ENCODE results near the gene MRPL36. TPM values are rescaled to one million over a fixed set of nuclear protein-coding genes. Genes with fewer than 3 reads are reported as not detected.
"Not testable (repeated sequence)": the region's sequence is repeated elsewhere in the genome, so short reads cannot be mapped to it uniquely, and the experiment has no call there.

The MRPL36 gene
- total RNA-seq, 1 donor from 2014 or later: 60.6 TPM

DNA sequence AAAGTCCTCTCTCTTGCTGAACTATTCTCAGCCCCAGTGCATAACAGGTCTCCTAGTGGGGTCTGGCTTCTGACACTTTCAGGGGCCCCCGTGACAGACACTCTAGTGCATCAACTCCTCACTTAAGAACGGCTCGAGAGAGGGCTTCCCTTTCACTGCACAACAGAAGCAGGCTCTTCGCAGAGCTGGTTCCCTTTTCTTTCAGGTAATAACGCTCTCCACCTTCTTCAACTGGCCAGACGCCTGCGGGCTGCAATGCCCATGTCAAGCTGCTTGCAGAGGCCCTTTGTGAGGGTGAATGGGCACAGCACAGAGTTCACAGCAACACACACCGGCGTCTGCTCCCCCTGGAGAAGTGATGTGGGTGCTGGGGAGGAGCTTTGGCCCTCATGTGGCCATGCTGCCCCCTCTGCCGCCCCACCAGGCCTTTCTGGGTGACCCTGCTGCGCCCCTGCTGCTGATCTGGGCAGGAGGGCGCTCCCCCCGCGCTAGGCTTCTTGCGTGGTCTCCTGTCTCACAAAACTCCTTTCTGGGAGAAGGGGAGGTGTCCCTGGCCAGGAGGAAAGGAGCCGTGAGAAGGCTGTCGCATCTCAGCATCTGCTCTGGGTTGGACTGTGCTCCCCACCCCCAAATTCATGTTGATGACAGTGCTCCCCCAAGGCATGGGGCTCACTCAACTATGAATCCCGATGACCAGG is 2.4 kb downstream of the MRPL36 start:
- intact Hi-C loops (cut with micrococcal nuclease): loop anchor here (10.0 kb wide), 1 partner anchor 1182 kb away; the partner anchor contains the start of gene CEP72

DNA sequence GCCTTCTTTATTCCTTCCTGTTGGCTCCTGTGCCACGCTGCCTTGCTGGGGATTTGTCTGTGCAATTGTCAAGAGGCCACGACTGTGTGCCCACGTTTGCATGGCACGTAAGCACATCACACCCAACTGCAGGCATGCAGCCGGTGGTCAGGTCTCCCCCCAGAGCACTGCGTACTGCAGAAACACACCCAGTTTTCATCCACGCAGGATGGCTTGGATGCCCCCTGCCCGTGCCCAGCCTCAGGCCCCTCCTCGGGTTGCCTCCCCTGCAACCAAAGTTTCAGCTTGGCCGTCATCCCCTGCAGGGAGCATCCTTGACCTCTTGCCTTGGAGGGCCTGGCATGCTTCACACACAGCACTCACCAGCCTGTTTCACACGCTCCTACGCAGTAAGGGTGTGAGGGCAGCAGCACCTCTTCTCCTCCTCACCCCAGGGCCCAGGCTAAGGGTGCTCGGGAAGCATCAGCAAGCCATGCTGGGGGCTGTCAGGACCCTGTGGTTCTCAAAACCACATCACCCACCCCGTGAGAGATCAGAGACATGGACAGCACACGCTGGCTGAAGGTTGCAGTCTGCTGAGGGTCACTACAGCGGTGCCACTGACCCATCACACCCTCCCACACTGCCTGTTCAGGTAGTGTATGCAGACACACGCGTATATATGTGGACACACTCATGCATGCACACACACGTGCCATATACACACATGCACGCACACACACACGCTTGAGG is 3.1 kb downstream of the MRPL36 start:
- intact Hi-C loops (cut with micrococcal nuclease): loop anchor here (10.0 kb wide), 1 partner anchor 1182 kb away; the partner anchor contains the start of gene CEP72

DNA sequence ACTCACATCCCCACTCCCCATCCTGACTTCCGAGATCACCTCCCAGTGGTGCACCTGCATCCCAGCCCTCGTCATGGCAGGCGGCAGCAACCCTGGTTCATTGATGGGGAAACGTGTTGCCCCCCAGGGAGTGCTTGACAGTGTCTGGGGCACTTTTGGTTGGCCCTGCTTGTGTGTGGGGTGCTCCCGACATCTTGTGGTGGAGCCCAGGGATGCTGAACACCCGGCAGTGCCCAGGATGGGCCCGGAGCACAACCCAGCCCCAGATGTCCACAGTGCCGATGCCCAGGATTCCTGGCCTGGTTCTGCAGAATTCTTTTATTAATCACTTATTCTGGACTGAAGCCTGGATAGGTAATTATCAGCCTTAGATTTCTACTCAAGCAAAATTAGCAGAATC is 3.7 kb downstream of the MRPL36 start:
- intact Hi-C loops (cut with micrococcal nuclease): loop anchor here (10.0 kb wide), 1 partner anchor 1181 kb away; the partner anchor contains the start of gene CEP72

DNA sequence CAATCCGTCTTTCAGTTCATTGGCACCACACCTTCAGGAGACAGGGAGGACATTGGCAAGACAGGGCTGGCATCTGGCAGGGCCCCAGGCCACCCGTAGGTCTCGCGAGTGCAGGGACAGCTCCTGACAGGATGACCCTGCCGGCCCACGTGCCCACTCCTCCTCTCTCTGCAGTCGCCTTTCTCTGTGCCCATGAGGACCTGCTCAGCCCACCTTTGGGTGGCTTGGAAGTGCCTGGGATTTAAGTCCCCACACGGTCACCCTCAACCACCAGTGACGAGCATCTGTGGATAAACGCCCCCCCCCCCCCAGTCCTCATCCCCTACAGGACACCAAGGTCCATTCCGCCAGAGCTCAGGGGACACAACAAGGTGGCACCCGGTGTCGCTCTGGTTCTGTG is 4.1 kb downstream of the MRPL36 start:
- intact Hi-C loops (cut with micrococcal nuclease): loop anchor here (10.0 kb wide), 1 partner anchor 1181 kb away; the partner anchor contains the start of gene CEP72

DNA sequence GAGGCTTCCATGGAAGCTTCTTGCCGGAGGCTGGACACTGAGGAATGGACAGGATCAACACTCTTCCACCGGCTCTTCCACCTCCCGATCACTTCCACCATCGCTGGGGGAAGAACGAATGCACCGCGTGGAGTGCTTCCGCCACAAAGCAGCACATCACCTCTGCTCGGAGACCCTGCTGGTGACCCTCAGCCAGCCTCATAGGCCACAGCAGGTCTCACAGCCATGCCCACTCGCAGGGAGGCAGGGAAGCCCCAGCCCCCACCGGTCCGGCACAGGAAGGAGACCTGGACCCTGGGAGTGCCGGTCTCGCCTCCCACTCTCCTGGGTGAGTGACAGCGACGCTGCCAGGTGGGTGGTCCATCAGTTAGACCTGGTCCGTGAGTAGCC is 4.7 kb downstream of the MRPL36 start:
- intact Hi-C loops (cut with micrococcal nuclease): loop anchor here (5.0 to 10.0 kb wide), 3 partner anchors 258 to 1523 kb away; partner anchors contain the start of genes CEP72 and PDCD6

DNA sequence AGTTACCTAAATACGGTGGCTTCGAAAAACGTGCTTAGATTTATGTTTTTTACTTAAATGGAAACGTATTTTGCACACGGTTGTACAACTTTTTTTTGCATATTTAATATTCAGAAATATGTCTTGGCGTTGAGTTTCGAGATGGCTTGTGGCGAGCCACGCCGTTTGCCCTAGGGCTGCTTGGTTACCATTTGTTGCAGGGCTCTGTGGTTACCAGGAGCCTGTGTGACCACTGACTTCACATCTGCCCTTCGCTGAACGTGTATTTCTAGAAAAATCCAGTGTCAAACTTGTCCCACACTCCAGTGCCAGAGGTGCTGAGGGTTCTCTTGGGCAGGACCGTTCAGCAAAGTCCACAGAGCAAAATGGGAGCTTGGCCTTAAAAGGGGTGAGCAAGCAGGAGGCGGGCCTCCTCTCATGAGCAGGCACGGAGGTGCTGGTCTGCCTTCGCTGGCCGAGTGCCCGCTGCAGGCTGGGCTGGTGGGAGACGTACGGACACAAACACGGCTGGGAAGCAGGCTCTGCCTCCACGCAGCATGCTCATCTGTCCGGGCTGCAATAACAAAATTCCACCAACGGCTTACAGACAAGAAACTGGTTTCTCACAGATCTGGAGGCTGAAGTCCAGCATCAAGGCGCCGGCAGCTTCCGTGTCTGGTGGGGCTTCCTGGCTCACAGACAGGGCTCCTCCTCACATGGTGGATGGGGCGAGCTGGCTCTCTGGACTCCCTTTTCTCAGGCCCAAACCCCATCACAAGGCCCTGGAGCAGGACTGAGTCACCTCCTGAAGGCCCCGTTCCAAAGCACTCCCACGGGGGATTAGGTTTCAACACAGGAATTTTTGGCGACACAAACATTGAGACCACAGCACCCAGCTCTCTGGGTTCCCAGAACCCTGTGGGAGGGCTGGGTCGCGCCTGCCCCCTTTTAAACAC is 5.4 kb downstream of the MRPL36 start:
- intact Hi-C loops (cut with micrococcal nuclease): loop anchor here (5.0 to 10.0 kb wide), 3 partner anchors 257 to 1522 kb away; partner anchors contain the start of genes CEP72 and PDCD6

DNA sequence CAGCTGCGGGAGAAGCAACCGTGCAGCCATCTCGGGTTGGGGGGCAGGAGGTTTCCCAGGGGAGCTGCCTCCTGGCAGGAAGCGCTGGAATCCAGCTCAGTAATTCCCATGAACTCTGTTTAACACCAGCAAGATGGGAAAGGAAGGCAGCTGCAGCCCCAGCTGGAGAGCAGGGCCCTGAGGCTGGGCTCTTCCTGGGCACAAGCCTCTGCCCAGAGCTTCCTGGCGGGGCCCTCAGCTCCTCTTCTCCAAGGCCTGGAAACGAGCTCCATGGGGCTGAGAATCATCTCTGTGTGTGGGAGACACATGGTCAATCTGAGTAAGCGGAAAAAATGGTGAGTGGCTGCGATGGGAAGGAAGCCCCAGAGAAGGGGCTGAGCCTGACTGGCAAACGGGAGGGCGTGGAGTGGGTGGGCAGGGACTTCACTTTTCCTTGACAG is 6.3 kb downstream of the MRPL36 start:
- intact Hi-C loops (cut with micrococcal nuclease): loop anchor here (5.0 to 10.0 kb wide), 3 partner anchors 256 to 1521 kb away; partner anchors contain the start of genes CEP72 and PDCD6

DNA sequence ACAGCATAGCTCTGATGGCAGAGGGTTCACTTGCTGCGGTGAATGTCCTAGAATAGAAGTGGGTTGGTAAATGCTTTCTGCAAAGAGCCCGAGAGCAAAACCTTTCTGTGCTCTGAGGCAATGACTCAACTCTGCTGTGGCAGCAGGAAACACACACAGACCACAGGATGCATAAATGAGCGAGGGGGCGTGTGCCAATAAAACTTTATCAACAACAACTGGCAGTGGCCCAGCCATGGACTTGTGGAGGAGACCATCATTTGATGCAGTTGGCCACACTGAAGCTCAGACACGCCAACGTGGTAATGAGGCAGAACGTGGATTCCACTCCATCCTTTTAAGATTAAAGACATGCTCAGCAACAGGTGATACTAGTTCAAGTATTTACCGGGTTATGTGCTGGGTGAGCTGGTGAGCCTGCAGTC is 6.8 kb downstream of the MRPL36 start:
- intact Hi-C loops (cut with micrococcal nuclease): loop anchor here (1.0 to 10.0 kb wide), 4 partner anchors 8 to 1521 kb away; partner anchors contain the start of genes CEP72, NDUFS6 and PDCD6

DNA sequence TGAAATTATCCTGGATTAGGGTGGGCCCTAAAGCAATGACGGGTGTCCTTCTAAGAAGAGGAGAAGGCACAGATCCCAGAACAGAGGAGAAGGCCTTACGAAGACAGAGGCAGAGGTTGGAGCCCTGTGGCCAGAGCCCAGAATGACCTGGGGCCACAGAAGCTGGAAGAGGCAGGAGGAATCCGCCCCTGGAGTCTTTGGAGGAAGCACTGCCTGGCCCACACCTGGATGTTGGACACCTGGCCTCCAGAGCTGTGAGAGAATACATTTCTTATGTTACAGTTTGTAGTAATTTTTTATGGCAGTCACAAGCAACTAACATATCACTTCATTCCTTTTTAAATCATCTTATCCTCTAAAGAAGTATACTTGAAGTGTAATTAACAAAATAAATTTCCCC is 8.5 kb downstream of the MRPL36 start:
- intact Hi-C loops (cut with micrococcal nuclease): loop anchor here (5.0 to 10.0 kb wide), 3 partner anchors 254 to 1519 kb away; partner anchors contain the start of genes CEP72 and PDCD6

DNA sequence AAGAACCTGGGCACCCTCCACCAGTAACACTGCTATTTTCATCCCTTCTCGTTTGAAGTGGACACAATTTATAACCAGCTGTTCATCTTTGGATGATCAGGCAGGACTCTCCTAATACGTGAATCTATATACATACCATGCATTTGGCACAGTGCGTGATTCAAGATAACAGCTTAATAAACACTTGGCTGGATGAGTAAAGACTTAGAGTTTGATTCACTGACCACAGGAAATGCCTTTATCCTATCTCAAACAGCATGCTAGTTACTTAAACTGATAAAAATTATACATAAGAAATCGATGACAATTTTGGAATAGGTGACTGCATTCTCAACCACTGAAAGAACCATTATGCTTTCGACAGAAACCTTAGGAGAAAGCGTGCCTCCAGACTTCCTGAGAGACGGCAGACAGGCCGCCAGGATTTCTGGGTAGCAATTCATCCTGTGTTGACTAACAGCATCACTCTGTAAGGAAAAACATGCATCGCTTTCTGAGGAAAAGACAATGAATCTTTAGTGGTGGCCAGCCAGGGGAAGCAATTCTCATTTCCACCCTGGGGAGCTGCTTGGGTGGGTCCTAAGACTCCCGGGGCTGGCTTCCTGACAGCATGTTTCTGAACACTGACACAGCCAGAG is 9.7 kb downstream of the MRPL36 start:
- intact Hi-C loops (cut with micrococcal nuclease): loop anchor here (5.0 to 10.0 kb wide), 3 partner anchors 253 to 1518 kb away; partner anchors contain the start of genes CEP72 and PDCD6

DNA sequence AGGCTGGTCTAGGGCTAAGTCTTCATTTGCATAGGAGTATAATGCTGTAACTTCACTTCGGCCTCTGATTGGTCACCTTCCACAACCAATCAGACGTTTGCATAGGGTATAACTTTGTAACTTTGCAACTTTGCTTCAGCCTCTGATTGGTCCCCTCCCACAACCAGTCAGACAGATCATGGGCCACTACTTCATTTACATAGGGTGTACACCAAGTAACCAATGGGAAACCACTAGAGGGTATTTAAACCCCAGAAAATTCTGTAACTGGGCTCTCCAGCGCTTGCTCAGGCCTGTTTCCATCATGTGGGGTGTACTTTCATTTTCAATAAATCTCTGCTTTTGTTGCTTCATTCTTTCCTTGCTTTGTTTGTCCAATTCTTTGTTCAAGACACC is 10.2 kb downstream of the MRPL36 start:
- intact Hi-C loops (cut with micrococcal nuclease): not testable (repeated sequence)

DNA sequence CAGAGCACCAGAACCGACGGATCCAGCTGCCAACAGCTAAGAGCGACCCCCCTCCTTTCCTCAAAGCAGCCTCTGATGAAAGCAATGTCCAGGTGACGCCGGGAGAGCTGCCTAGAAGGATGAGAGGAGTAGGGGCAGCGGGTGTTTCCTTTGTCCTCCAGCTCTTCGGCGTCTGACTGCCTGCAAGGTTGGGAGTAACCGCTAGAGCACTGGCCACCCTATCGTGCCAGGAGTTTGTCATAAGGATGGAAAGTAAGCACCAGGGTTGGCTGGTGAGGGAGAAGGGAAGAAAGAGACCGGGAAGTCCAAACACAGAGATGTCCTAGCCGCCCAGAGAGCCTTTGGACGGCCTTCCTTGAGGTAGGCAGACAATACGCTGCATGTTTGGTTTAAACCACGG is 10.8 kb downstream of the MRPL36 start:
- intact Hi-C loops (cut with micrococcal nuclease): no loop called here

DNA sequence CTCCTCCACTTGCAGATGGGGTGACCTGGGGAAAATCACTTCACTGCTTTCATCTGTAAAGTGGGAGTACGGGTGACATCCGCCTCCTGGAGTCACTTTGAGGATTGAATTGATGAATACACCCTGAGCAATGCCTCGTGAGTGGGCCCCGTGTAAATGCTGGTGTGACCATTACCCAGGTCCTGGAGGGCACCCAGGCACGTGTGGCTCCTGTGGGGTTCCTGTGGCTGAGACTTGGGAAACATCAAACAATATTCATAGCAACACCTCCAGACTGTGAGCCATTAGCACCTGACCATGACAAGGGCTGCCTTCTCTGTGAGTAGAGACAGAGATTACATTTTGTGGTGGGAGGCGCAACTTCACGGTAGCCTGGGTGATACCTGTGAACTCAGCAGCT is 11.4 kb downstream of the MRPL36 start:
- intact Hi-C loops (cut with micrococcal nuclease): no loop called here

DNA sequence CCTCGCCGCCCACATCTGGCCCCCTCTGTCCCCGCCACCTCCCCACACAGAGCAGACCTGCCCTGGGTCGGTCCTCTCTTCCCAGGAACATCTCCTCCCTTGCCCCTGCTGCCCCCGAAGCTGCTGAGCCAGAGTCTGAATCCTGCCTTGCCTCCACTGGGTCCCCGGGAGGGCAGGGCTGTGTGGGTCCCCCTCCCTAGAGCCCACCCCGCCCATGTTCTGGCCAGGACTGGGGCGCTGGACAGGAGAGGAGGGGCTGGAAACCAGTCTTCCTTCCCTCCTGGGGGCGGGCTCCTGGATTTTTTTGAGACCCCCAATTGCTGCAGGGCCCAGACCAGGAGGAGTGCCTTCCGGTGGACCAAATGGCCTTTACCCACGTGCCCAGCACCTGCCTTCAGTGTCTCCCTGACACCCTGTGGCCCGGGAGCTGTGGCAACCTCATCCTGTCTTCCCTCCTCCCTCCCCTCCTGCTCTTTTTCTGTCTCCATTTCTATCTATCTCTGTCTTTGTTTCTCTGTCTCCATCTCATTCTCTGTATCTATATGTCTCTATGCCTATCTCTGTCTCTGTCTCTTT is 12.1 kb downstream of the MRPL36 start:
- intact Hi-C loops (cut with micrococcal nuclease): no loop called here

DNA sequence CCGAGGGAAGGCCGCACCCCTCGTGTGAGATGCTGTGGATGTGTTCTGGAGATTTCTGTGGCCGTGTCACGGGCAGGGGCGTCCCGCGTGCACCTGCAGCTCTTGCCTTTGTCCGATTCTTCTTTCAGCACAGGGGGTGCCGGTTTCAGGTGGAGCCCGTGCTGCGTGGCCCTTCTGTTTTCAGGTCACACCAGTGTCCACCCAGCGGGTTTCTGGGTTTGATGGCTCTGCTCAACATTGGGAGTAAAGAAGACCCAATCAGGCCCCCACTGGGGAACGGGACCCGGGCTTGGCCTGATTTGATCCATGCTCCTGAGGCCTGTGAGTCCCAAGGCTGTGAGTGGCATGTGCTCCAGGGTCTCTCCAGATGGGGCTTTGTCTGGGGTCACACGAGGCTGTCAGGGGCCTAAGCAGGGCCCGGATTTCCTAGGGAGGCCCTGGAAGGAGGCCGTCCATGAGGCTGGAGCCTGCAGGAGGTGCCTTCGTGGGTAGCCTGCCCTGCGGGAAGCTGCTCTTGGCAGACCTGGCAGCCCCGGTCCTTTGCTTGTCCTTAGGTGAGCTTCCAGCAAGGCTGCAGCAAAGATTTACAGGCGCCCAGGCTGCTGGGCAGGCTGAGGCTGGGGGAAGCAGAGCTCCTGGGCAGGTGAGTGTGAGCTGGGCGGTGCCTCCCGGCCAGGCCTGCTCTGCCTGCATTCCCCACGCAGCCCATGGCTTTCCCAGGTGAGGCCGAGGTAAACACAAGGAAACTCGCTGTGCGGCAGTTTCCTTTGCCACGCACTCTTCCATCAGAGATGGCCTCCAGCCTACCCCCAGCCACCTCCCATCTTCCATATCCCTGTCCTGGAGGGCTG is 12.8 kb downstream of the MRPL36 start:
- intact Hi-C loops (cut with micrococcal nuclease): no loop called here

DNA sequence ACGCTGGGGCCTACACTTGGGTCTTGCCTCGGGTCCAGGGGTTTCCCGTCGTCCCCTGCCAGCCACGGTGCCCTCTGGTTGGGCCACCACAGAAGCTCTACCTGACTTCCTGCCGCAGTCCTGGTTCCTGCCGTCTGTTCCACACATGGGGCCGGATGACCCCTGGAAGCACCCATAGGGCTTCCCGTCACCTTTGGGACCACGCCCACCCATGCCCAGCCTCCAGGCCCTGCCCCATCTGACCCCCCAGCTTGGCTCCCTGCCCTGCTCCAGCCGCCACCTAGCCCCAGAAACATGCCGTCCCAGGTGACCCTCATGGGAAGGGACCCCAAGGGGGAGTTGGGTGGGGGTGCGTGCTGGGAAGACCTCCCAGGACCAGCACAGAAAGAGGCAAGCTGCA is 13.7 kb downstream of the MRPL36 start:
- intact Hi-C loops (cut with micrococcal nuclease): no loop called here

DNA sequence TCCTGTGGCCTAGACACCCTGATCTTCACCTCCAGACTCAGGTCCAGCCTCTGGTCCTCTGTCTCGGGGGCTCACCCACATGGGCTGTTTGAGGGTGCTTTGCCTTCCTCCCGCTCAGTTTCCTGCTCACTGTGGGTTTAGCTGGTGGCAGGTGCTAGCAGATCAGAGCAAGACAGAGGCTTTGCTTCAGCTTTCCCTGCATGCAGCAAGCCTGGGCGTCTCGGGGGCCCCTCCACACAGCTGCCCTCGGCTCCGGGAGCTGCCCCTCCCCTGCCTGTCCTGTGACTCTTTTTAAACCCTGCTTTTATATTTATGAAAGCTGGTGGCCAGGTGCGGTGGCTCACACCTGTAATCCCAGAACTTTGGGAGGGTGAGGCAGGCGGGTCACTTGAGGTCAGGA is 14.6 kb downstream of the MRPL36 start:
- intact Hi-C loops (cut with micrococcal nuclease): no loop called here

DNA sequence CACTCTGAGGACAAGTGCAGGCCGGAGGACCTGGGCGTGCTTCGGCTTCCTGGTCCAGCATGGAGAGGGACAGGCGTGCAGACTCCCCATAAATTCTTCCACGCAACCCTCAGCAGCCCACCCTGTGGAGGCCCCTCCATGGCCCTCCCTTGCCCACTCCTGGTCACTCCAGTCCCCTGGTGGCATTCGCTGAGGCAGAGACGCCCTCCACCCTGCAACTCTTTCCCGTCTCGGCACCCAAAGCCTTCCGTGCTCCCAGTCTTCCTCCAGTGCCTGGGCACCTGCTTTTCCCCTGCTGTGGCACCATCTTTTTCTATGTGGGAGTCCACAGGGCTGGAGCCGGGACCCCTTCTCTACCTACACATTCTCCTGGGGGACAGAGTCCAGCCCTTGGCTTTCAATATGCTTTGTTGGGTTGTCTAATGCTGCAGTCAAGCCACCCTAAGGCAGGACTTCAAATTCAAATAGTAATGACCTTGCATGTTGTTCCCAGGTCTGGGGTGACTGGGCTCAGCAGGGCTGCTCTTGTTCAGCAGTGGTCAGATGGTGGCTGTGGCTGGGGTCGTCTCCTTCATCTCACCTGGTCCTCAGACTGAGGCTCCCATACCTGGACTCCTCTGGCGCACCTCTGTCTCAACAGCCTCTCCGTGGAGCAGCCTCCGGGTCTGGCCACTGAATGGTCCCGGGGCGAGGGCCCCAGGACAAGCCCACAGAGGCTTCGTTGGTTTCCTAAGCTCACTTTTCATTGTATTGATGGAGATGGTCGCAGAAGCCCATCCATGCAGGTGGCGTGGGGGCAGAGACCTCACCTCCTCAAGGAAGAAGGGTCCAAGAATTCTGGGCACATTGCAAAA is 15.2 kb downstream of the MRPL36 start:
- intact Hi-C loops (cut with micrococcal nuclease): no loop called here
